Measurements from ENCODE around the gene ARHGAP15.

ARHGAP15 gene

GRCh38 chr2:143582046-143582747 lies 453.0 kb downstream of the ARHGAP15 start:
- DNase-seq (ENCODE audit: low spot score): no peak

- DNase-seq (ENCODE audit: low spot score): no peak
Observed at GRCh38 chr2:143584936-143585335, 455.7 kb downstream of the ARHGAP15 start.

GRCh38 chr2:143586119-143586518 lies 456.9 kb downstream of the ARHGAP15 start:
- DNase-seq (ENCODE audit: low spot score): no peak

GRCh38 chr2:143588746-143589145 lies 459.5 kb downstream of the ARHGAP15 start:
- DNase-seq (ENCODE audit: low spot score): no peak

GRCh38 chr2:143594161-143594560 lies 464.9 kb downstream of the ARHGAP15 start:
- no peak for DNase-seq (ENCODE audit: low spot score)

GRCh38 chr2:143594745-143595144 lies 465.5 kb downstream of the ARHGAP15 start:
- no peak for DNase-seq (ENCODE audit: low spot score)

GRCh38 chr2:143600116-143600515 lies 470.9 kb downstream of the ARHGAP15 start:
- no peak for DNase-seq (ENCODE audit: low spot score)

- no peak for DNase-seq (ENCODE audit: low spot score)
Observed at GRCh38 chr2:143601828-143602227, 472.6 kb downstream of the ARHGAP15 start.

- no peak for DNase-seq (ENCODE audit: low spot score)
Observed at GRCh38 chr2:143603035-143603655, 473.9 kb downstream of the ARHGAP15 start.

- no peak for DNase-seq (ENCODE audit: low spot score)
Observed at GRCh38 chr2:143603846-143604565, 474.8 kb downstream of the ARHGAP15 start.

GRCh38 chr2:143604566-143604959 lies 475.3 kb downstream of the ARHGAP15 start:
- no peak for DNase-seq (ENCODE audit: low spot score)

- DNase-seq (ENCODE audit: low spot score): no peak
Observed at GRCh38 chr2:143607231-143608062, 478.2 kb downstream of the ARHGAP15 start.

- no peak for DNase-seq (ENCODE audit: low spot score)
Observed at GRCh38 chr2:143608063-143608423, 478.8 kb downstream of the ARHGAP15 start.

- DNase-seq (ENCODE audit: low spot score): no peak
Observed at GRCh38 chr2:143608758-143609157, 479.5 kb downstream of the ARHGAP15 start.

- DNase-seq (ENCODE audit: low spot score): no peak
Observed at GRCh38 chr2:143611336-143611735, 482.1 kb downstream of the ARHGAP15 start.

- no peak for DNase-seq (ENCODE audit: low spot score)
Observed at GRCh38 chr2:143615562-143615961, 486.3 kb downstream of the ARHGAP15 start.

- DNase-seq (ENCODE audit: low spot score): no peak
Observed at GRCh38 chr2:143616452-143616851, 487.2 kb downstream of the ARHGAP15 start.

GRCh38 chr2:143617803-143618415 lies 488.7 kb downstream of the ARHGAP15 start:
- no peak for DNase-seq (ENCODE audit: low spot score)

GRCh38 chr2:143622106-143622505 lies 492.9 kb downstream of the ARHGAP15 start:
- DNase-seq (ENCODE audit: low spot score): no peak

- no peak for DNase-seq (ENCODE audit: low spot score)
Observed at GRCh38 chr2:143623231-143623908, 494.2 kb downstream of the ARHGAP15 start.

GRCh38 chr2:143623909-143624260 lies 494.7 kb downstream of the ARHGAP15 start:
- no peak for DNase-seq (ENCODE audit: low spot score)

Data from HuH-7.5 (cell line).